Measurements from ENCODE around the gene PDGFD. TPM values are rescaled to one million over a fixed set of nuclear protein-coding genes. Genes with fewer than 3 reads are reported as not detected.

PDGFD gene
- polyA plus RNA-seq, 1 of the 3 experiments (the other 2 are of a cell fraction) = 4.8 TPM

DNA sequence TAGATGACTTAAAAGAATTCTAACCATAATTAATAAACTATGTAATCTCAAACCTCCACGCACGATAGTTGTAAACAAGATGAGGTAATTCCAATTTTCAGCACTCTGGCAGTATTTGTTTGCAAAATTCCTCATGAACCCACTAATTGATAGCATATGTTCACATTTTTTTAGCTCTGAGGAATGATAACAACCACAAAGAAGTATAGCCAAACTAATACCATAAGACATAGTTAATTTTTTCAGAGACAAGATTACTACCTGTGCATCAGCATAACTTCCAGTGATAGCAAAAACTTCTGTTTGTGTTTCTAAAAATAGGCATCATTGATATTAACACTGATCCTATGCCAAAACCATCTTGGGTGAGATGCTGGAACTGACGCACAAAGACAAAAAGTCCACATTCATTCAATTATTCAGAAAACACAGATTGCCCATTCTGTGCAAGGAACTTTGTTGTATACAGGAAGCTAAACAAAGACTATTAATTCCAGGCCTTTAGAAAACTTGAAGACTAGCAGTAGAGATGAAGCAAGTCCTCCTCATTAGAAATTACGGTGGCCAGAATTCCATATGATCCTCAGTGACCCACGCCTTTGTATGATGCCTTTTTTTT is 57.7 kb downstream of the PDGFD start:
- Histone ChIP-seq H3K9me3 (no peaks in the 10 kb centered on the region), H3K79me2 (ENCODE audit: insufficient read depth) (no peaks in the 10 kb centered on the region), H3K4me2 (no peak overlapping the region), H2AFZ (ENCODE audit: low read depth) (no peak overlapping the region), H3K27ac (ENCODE audit: low read depth in 2 of 2, low read length in 1 of 2) (no peak overlapping the region), H3K4me3 (ENCODE audit: low read depth in 2 of 2, low read length in 1 of 2) (no peak overlapping the region), H4K20me1 (ENCODE audit: insufficient read depth) (no peaks in the 10 kb centered on the region), H3K27me3 (ENCODE audit: insufficient read depth) (no peaks in the 10 kb centered on the region), H3K9me2 (no peaks in the 10 kb centered on the region), H3K9ac (no peak overlapping the region), H3K36me3 (replicated peaks in 1 of 2; ENCODE audit: control insufficient read depth in 1 of 2, insufficient read depth in 2 of 2, low read length in 1 of 2) (no peaks in the 10 kb centered on the region), H3K4me1 (ENCODE audit: control insufficient read depth in 1 of 2, insufficient read depth in 2 of 2, low read depth in 1 of 2, low read length in 1 of 2) (peaks cover 0 to 9% of the 10 kb centered on the region in 2 experiments; a peak in 2 of 4 replicates), H3F3A (replicated peaks; ENCODE audit: insufficient read depth) (no peaks in the 10 kb centered on the region)
- ChIA-PET CTCF (interaction anchor here (1.2 kb wide), 1 partner anchor 32 kb away, joined by 3 read pairs; no protein-coding TSS in a partner anchor), POLR2A (no interaction called here)
- WGBS (ENCODE audit: low lambda C conversion rate) = 65% methylated on average over 5 of the region's 5 CpGs
- no peak for DNase-seq
- peak; percentile 54; the same call in 1 of the 2 replicates for TF ChIP-seq PBX3 (IDR thresholded peaks at IDR 0.05)
- peak; percentile 82 for TF ChIP-seq TCF12 (IDR thresholded peaks at IDR 0.05)
- peak; percentile 28; the same call in 1 of the 2 replicates for TF ChIP-seq JUND (IDR thresholded peaks at IDR 0.05)
- TF ChIP-seq TEAD4 (IDR thresholded peaks at IDR 0.05; ENCODE audit: borderline replicate concordance, insufficient read depth) = peak; percentile 38; the same call in 1 of the 2 replicates
- peak; percentile 17 to 25; a peak in 1 of 4 replicates for TF ChIP-seq EP300 (IDR thresholded peaks at IDR 0.05; ENCODE audit: borderline replicate concordance in 1 of 2, low read depth in 1 of 2, low read length in 1 of 2)
- TF ChIP-seq, protein P1, sequence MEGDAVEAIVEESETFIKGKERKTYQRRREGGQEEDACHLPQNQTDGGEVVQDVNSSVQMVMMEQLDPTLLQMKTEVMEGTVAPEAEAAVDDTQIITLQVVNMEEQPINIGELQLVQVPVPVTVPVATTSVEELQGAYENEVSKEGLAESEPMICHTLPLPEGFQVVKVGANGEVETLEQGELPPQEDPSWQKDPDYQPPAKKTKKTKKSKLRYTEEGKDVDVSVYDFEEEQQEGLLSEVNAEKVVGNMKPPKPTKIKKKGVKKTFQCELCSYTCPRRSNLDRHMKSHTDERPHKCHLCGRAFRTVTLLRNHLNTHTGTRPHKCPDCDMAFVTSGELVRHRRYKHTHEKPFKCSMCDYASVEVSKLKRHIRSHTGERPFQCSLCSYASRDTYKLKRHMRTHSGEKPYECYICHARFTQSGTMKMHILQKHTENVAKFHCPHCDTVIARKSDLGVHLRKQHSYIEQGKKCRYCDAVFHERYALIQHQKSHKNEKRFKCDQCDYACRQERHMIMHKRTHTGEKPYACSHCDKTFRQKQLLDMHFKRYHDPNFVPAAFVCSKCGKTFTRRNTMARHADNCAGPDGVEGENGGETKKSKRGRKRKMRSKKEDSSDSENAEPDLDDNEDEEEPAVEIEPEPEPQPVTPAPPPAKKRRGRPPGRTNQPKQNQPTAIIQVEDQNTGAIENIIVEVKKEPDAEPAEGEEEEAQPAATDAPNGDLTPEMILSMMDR (IDR thresholded peaks at IDR 0.05) = no peak
- no peak for TF ChIP-seq RCOR1 (IDR thresholded peaks at IDR 0.05; ENCODE audit: low read length)
- no peak for TF ChIP-seq GATA2 (CRISPR knock-in tag; IDR thresholded peaks at IDR 0.05)

- Histone ChIP-seq H4K20me1 (ENCODE audit: insufficient read depth) (no peaks in the 10 kb centered on the region), H3K79me2 (ENCODE audit: insufficient read depth) (no peaks in the 10 kb centered on the region), H3K4me1 (ENCODE audit: control insufficient read depth in 1 of 2, insufficient read depth in 2 of 2, low read depth in 1 of 2, low read length in 1 of 2) (peaks cover 0 to 4% of the 10 kb centered on the region in 2 experiments; a peak in 2 of 4 replicates), H3K27ac (ENCODE audit: low read depth in 2 of 2, low read length in 1 of 2) (no peak overlapping the region), H3K9me2 (no peaks in the 10 kb centered on the region), H3K4me3 (ENCODE audit: low read depth in 2 of 2, low read length in 1 of 2) (no peak overlapping the region), H3F3A (replicated peaks; ENCODE audit: insufficient read depth) (no peaks in the 10 kb centered on the region), H3K27me3 (ENCODE audit: insufficient read depth) (no peaks in the 10 kb centered on the region), H3K36me3 (replicated peaks in 1 of 2; ENCODE audit: control insufficient read depth in 1 of 2, insufficient read depth in 2 of 2, low read length in 1 of 2) (no peaks in the 10 kb centered on the region), H3K4me2 (no peak overlapping the region), H3K9me3 (no peaks in the 10 kb centered on the region), H2AFZ (ENCODE audit: low read depth) (no peak overlapping the region), H3K9ac (no peak overlapping the region)
- ChIA-PET POLR2A (no interaction called here), CTCF (interaction anchor here (1.1 kb wide), 1 partner anchor 423 kb away, joined by 4 read pairs; no protein-coding TSS in a partner anchor)
- no peak for DNase-seq
- 76% methylated on average over 1 of the region's 1 CpG for WGBS (ENCODE audit: low lambda C conversion rate)
- TF ChIP-seq ZBTB33 (IDR thresholded peaks at IDR 0.05; ENCODE audit: borderline replicate concordance, low read depth) = no peak
- no peak for TF ChIP-seq RCOR1 (IDR thresholded peaks at IDR 0.05; ENCODE audit: low read length)
- no peak for TF ChIP-seq RFX5 (IDR thresholded peaks at IDR 0.05; ENCODE audit: low read length)
- TF ChIP-seq, protein P1 (IDR thresholded peaks at IDR 0.05) = no peak
- TF ChIP-seq NFIC (IDR thresholded peaks at IDR 0.05; ENCODE audit: borderline replicate concordance) = no peak
- TF ChIP-seq FOXJ3 (CRISPR knock-in tag; IDR thresholded peaks at IDR 0.05) = no peak
- no peak for TF ChIP-seq SMC3 (IDR thresholded peaks at IDR 0.05; ENCODE audit: low read depth, low read length)
- no peak for TF ChIP-seq GABPA (IDR thresholded peaks at IDR 0.05; ENCODE audit: low read depth)
- no peak for TF ChIP-seq TAF1 (IDR thresholded peaks at IDR 0.05; ENCODE audit: borderline replicate concordance, low read depth, low read length)
- no peak for TF ChIP-seq IRF3 (IDR thresholded peaks at IDR 0.05; ENCODE audit: low read depth, low read length)
- no peak for TF ChIP-seq EZH2phosphoT487 (IDR thresholded peaks at IDR 0.05; ENCODE audit: borderline replicate concordance, low read depth)
- no peak for TF ChIP-seq POLR2AphosphoS5 (IDR thresholded peaks at IDR 0.05; ENCODE audit: low read depth, low read length)
- TF ChIP-seq RXRA (IDR thresholded peaks at IDR 0.05; ENCODE audit: borderline replicate concordance, low read depth) = no peak
These were observed 58.8 kb downstream of the PDGFD start for GRCh38 chr11:104105155-104105554.
